ENCODE measurements around the gene KLK6. TPM values are rescaled to one million over a fixed set of nuclear protein-coding genes. Genes with fewer than 3 reads are reported as not detected.

KLK6 gene
- polyA plus RNA-seq (ENCODE audit: insufficient read length), result 28.0 TPM
- long read RNA-seq, donor 1, transcript KLK6-202 (6 exons, 1,708 nt), result major isoform, 19 of 29 reads
- long read RNA-seq, donor 1, partial matches to known transcripts, result 9 of 29 reads
- long read RNA-seq, donor 1, other reads (novel, unspliced or antisense), result 0 of 29 reads
- long read RNA-seq, donor 2, transcript KLK6-202 (6 exons, 1,708 nt), result major isoform, 21 of 31 reads
- long read RNA-seq, donor 2, partial matches to known transcripts, result 6 of 31 reads
- long read RNA-seq, donor 2, other reads (novel, unspliced or antisense), result 0 of 31 reads
- long read RNA-seq, donor 3, transcript KLK6-202 (6 exons, 1,708 nt), result major isoform, 8 of 14 reads
- long read RNA-seq, donor 3, partial matches to known transcripts, result 5 of 14 reads
- long read RNA-seq, donor 3, other reads (novel, unspliced or antisense), result 0 of 14 reads
- long read RNA-seq, donor 4, result 0 reads
- long read RNA-seq, donor 5, transcript KLK6-202 (6 exons, 1,708 nt), result major isoform, 36 of 48 reads
- long read RNA-seq, donor 5, partial matches to known transcripts, result 8 of 48 reads
- long read RNA-seq, donor 5, other reads (novel, unspliced or antisense), result 0 of 48 reads
- long read RNA-seq, donor 6, transcript KLK6-202 (6 exons, 1,708 nt), result major isoform, 19 of 42 reads
- long read RNA-seq, donor 6, partial matches to known transcripts, result 20 of 42 reads
- long read RNA-seq, donor 6, other reads (novel, unspliced or antisense), result 0 of 42 reads
- long read RNA-seq, donor 7, transcript KLK6-202 (6 exons, 1,708 nt), result major isoform, 26 of 41 reads
- long read RNA-seq, donor 7, partial matches to known transcripts, result 9 of 41 reads
- long read RNA-seq, donor 7, other reads (novel, unspliced or antisense), result 0 of 41 reads
- long read RNA-seq, donor 8, transcript KLK6-202 (6 exons, 1,708 nt), result major isoform, 10 of 10 reads
- long read RNA-seq, donor 8, partial matches to known transcripts, result 0 of 10 reads
- long read RNA-seq, donor 8, other reads (novel, unspliced or antisense), result 0 of 10 reads

GRCh38 chr19:50969413-50969760 lies at the start of gene KLK6:
Gene KLK6, minus strand, starts transcription at chr19:50969591. Its CDS starts 1,487 bp downstream, at chr19:50968104.
- no peak for DNase-seq

DNA sequence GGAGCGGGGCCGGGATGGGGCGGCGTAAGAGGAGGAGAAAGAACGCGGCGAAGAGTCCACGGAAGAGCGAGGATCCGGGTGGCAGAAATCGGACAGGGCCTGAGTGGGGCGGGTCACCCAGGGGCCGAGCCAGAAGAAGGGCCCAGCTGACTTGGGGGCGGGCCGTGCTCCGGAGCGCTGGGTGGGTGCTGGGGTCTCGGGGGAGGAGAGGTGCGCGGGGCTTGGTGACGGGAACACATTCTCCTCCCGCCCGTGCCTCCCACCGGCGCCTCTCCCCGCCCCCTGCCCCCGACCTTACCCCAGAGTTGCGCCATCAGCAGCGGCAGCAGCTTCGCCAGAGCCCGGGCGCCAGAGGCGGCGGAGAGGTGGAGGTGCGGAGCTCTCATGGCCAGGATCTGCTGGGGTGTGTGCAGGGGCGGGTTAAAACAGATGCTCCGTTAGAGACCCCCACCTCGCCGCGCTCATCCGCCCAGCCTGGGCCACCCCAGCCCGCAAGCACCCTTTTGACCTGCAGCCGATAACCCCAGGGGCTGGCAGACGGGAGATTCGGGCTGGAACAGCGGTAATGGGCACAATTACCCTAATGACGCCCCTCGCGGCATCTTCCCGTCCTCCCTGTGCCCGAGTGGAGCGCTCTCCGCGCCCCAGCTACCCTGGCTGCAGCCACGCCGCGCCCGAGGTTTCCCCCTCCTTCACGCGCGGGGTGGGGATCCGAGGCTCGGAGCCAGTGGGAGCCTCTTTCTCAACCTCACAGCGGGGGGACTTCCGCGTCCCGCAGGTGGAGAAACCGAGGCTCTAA lies 49.6 kb upstream of the KLK6 start:
- DNase-seq, result no peak

GRCh38 chr19:51016798-51017683 lies 47.6 kb upstream of the KLK6 start:
- peak; percentile 51 for DNase-seq

- DNase-seq, result no peak
These were observed 46.4 kb upstream of the KLK6 start for GRCh38 chr19:51015691-51016267.

- DNase-seq, result no peak
These were observed 44.9 kb upstream of the KLK6 start for GRCh38 chr19:51014242-51014641.

GRCh38 chr19:51012661-51013190 lies 43.3 kb upstream of the KLK6 start:
- DNase-seq, result no peak

DNA sequence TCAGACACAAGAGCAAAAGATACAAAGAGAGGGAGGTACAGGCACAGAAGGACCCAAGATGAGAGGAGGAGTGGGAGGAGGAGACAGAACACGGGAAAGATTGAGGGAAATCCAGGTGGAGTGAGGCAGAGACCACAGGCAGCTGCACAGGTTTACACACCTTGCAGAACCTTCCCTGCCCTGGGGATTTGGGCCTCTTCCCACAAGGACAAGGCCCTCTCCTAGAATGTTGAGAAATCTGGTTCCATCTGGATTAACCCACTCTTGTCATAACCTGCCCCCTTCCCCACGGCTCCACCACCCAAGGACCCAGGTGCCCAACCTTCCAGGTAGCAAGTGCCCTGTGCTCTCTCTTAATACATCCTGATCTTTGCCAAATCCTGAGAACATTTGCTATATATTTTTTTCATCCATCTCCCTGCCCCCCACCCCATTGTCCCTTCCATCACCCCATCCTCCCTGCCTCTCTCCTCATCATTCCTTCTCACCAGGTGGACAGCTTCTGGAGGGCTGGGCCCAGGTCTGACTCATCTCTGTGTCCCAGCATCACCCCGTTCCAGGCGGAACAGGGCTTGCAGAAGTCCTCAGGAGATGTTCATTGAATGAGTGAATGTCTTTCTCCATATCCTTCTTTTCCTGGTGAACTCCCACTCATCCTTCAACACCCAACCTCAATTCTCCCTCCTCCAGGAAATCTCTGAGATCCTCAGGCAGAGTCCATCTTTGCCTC lies 40.8 kb upstream of the KLK6 start:
- DNase-seq, result no peak

- DNase-seq, result no peak
These were observed 39.9 kb upstream of the KLK6 start for GRCh38 chr19:51009061-51009891.

DNA sequence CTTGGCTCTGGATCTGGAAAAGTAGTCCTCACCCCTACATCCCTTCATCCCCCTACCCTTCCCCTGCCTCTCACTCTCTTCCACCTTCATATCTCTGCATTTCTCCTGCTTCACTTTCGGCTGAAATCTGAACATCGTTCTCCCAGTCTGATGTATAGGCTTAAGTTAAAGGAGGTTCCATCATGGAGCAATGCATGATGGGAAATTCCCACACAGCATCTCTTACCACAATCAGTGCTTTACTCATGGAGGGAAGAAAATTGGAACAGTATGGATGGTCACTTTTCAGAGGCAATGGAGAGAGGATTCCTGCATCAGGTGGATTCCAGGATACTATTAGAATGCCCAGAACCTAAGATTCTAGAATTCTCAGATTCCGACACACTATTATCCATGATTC lies 38.1 kb upstream of the KLK6 start:
- DNase-seq, result no peak

- no peak for DNase-seq
These were observed 37.0 kb upstream of the KLK6 start for GRCh38 chr19:51006406-51006805.

DNA sequence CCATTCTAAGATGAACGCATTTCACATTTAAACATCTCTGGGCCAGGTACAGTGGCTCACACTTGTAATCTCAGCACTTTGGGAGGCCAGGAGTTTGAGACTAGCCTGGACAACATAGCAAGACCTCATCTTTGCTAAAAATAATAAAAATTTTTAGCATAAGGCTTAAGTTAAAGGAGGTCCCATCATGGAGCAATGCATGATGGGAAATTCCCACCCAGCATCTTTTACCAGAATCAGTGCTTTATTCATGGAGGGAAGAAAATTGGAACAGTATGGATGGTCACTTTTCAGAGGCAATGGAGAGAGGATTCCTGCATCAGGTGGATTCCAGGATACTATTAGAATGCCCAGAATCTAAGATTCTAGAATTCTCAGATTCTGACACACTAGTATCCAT lies 35.9 kb upstream of the KLK6 start:
- DNase-seq, result no peak

GRCh38 chr19:51003316-51003715 lies 33.9 kb upstream of the KLK6 start:
- DNase-seq, result no peak

GRCh38 chr19:51002542-51003311 lies 33.3 kb upstream of the KLK6 start:
- DNase-seq, result peak; percentile 40

GRCh38 chr19:51002089-51002532 lies 32.7 kb upstream of the KLK6 start:
- DNase-seq, result peak; percentile 60

DNA sequence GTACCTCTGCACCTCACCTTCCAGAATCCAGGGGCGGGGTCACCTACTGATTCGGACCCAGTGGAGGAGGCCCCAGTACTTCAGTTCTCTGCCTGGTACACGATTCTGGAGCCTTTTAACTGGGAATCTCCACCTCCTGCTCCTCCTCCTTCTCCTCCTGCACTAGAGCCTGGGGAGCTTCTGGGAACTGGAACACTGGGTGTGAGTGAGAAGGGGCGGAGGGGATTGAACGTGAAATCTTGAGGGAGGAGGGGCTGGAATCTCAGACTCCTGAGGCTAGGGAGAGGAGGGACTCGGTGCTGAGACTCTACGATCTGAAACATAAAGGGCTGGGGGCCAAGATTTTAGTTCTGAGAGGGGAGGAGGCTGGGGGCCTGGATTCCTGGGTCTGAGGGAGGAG lies 32.1 kb upstream of the KLK6 start, which contains the start of gene KLK8:
Gene KLK8, minus strand, starts transcription at position 90 of the 400 bp plus-strand sequence. CDS start 437 bp downstream, outside the sequence.
- DNase-seq, result peak; percentile 44

DNA sequence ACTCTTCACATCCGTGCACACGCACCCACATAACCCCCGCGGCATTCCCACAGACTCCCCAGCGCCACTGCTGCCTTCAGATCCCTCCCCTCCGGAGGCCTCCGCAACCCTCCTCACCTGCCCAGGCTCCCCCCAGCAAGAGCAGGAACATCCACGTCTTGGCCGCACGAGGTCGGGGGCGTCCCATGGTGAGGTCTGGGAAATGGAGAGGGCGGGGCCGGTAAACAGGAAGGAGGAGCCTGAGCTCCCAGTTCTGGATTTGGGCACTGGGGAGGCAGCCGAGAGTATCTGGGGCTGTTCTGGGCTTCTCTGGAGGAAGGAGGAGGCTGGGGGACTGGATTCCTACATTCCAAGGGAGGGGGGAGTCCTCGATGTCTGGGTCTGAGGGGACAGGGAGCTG lies 31.6 kb upstream of the KLK6 start:
- DNase-seq, result no peak

GRCh38 chr19:51000426-51000825 lies 31.0 kb upstream of the KLK6 start:
- DNase-seq, result no peak

- DNase-seq, result no peak
These were observed 29.3 kb upstream of the KLK6 start for GRCh38 chr19:50998686-50999085.

All from left kidney (tissue), 8 donors.